CD4-positive, alpha-beta T cell (primary cell): Measurements from ENCODE around the gene RAB20. TPM values are rescaled to one million over a fixed set of nuclear protein-coding genes. Genes with fewer than 3 reads are reported as not detected.
"Not testable (repeated sequence)": the region's sequence is repeated elsewhere in the genome, so short reads cannot be mapped to it uniquely, and the experiment has no call there.

Source experiments
- ATAC-seq: fragments of 200-7000 bp; cut with Tn5 transposase; one replicate; pipeline ENCODE4 v1.10.0; 2022; ENCODE audit warnings: mild to moderate bottlenecking; ENCODE audit not compliant: poor library complexity
- CTCF ChIA-PET: fragments of 350-600 bp; sonication (Branson Sonifier 250); formaldehyde crosslinking; loops from one replicate; lab custom pipeline; 2021; ENCODE audit warnings: antibody characterized with exemption, inconsistent platforms; lab: Charles Lee
- POLR2A ChIA-PET: fragments of 350-600 bp; sonication (Branson Sonifier 250); formaldehyde crosslinking; loops from one replicate; lab custom pipeline; 2021; ENCODE audit warnings: antibody characterized with exemption, inconsistent platforms; lab: Charles Lee
- DNase-seq, 14 experiments: peaks; one replicate each; pipeline ENCODE4 v3.0.0-alpha.2; 2013 to 2020; ENCODE audit warnings: mixed read lengths in 2 of 14
- H3K27ac ChIP-seq, 2 donors: one replicate each; pipeline versions ENCODE4 v1.5.1 to v1.7.0; 2013; ENCODE audit warnings: low read length in 2 of 2, low read depth in 1 of 2, mild to moderate bottlenecking in 1 of 2
- H3K27me3 ChIP-seq, 2 experiments: 1 replicate in 1 of 2; 2 replicates in 1 of 2; pipeline versions ENCODE4 v1.6.1 to v1.7.0; 2013; ENCODE audit warnings: low read length in 2 of 2, control low read depth in 1 of 2, mild to moderate bottlenecking in 1 of 2, moderate library complexity in 1 of 2; ENCODE audit not compliant: insufficient read depth in 2 of 2, control insufficient read depth in 1 of 2
- H3K36me3 ChIP-seq: one replicate; pipeline ENCODE4 v1.6.1; 2013; ENCODE audit warnings: low read length, control low read depth; ENCODE audit not compliant: insufficient read depth
- H3K4me1 ChIP-seq: one replicate; pipeline ENCODE4 v1.6.1; 2013; ENCODE audit warnings: low read length, control low read depth; ENCODE audit not compliant: insufficient read depth
- H3K4me3 ChIP-seq: one replicate; pipeline ENCODE4 v1.5.1; 2013; ENCODE audit warnings: mild to moderate bottlenecking, low read length, moderate library complexity
- H3K9me3 ChIP-seq, 2 experiments: 1 replicate in 1 of 2; 2 replicates in 1 of 2; pipeline versions ENCODE4 v1.6.1 to v1.7.0; 2013; ENCODE audit warnings: low read length in 2 of 2, mild to moderate bottlenecking in 2 of 2, control low read depth in 1 of 2, moderate library complexity in 1 of 2; ENCODE audit not compliant: control insufficient read depth in 1 of 2, insufficient read depth in 1 of 2
- H3K27ac Mint-ChIP-seq: one replicate; pipeline ENCODE4 v1.8.0; 2020; ENCODE audit warnings: mixed read lengths
- H3K27me3 Mint-ChIP-seq: one replicate; pipeline ENCODE4 v1.8.0; 2021; ENCODE audit warnings: mixed read lengths
- H3K36me3 Mint-ChIP-seq: one replicate; pipeline ENCODE4 v1.8.0; 2021; ENCODE audit warnings: low read depth, mixed read lengths
- H3K4me1 Mint-ChIP-seq: one replicate; pipeline ENCODE4 v1.8.0; 2021; ENCODE audit warnings: low read depth, mixed read lengths
- H3K4me3 Mint-ChIP-seq: one replicate; pipeline ENCODE4 v1.8.0; 2020; ENCODE audit warnings: mild to moderate bottlenecking, mixed read lengths
- H3K9me3 Mint-ChIP-seq: one replicate; pipeline ENCODE4 v1.8.0; 2020; ENCODE audit warnings: mixed read lengths
- intact Hi-C, 2 experiments: fragments of 100-400 bp; cut with DNase I in 1 of 2; cut with micrococcal nuclease in 1 of 2; formaldehyde crosslinking; loops; one replicate each; pipeline versions ENCODE4 v1.15.1 to v1.9.0; 2023 to 2025; cut with DNase I, micrococcal nuclease
- total RNA-seq, 174 experiments: library from RNA in 2 of 174; stranded (reverse) in 2 of 174; gene quantifications; one replicate each; pipeline ENCODE4 v1.2.3 and lab custom pipeline; 2021 to 2026
- TF ChIP-seq, protein P1 (sequence below): fragments of 200-600 bp; IDR thresholded peaks from one replicate; pipeline ENCODE4 v1.8.0; 2022; ENCODE audit warnings: antibody characterized with exemption, mild to moderate bottlenecking

RAB20 gene
- total RNA-seq, 2 experiments from 2014 or later = 0.89 to 1.4 TPM

DNA sequence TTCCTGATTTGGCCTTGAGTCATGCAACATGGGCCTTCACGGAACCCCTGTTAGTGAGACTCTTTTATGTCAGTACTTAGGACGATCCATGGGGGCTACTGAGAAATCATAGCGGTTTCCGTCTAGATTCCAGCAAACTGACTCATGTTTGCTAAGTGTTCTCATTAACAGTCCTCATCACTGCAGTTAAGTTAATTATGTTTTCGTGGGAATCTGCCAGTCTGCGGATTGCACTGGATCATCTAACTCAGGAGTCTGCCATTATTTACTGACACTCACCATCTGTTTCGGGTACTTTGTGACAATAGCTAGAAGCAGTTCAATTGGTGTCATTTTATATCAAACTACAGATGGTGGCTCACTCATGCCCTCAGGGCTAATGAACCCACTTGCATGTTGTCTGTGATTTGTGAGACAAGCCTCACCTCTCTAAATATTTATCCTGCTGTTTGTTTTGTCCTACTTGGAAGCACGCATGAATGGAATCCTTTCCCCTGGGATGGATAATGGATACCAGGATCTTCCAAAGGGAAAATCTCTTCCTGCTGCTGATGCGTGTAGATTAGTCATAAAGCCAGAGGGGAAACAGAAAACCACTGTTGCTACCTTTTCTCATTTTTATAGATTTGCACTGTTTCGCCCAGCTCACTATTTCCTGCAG lies 61.8 kb downstream of the RAB20 start:
- Mint-ChIP-seq H3K4me1 (no peaks in the 10 kb centered on the region), H3K27ac (no peak overlapping the region), H3K9me3 (no peaks in the 10 kb centered on the region), H3K4me3 (no peak overlapping the region), H3K36me3 (no peaks in the 10 kb centered on the region), H3K27me3 (peaks cover 6% of the 10 kb centered on the region)
- intact Hi-C loops = no loop called here
- Histone ChIP-seq H3K4me1 (no peaks in the 10 kb centered on the region), H3K27ac (no peak overlapping the region), H3K4me3 (no peak overlapping the region), H3K9me3 (peaks cover 0 to 22% of the 10 kb centered on the region in 2 experiments), H3K36me3 (no peaks in the 10 kb centered on the region), H3K27me3 (peaks cover 0 to 2% of the 10 kb centered on the region in 2 experiments)
- TF ChIP-seq, protein P1, sequence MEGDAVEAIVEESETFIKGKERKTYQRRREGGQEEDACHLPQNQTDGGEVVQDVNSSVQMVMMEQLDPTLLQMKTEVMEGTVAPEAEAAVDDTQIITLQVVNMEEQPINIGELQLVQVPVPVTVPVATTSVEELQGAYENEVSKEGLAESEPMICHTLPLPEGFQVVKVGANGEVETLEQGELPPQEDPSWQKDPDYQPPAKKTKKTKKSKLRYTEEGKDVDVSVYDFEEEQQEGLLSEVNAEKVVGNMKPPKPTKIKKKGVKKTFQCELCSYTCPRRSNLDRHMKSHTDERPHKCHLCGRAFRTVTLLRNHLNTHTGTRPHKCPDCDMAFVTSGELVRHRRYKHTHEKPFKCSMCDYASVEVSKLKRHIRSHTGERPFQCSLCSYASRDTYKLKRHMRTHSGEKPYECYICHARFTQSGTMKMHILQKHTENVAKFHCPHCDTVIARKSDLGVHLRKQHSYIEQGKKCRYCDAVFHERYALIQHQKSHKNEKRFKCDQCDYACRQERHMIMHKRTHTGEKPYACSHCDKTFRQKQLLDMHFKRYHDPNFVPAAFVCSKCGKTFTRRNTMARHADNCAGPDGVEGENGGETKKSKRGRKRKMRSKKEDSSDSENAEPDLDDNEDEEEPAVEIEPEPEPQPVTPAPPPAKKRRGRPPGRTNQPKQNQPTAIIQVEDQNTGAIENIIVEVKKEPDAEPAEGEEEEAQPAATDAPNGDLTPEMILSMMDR = no peak
- ChIA-PET POLR2A (no interaction called here), CTCF (no interaction called here)
- no peak for ATAC-seq
- DNase-seq = no peak

DNA sequence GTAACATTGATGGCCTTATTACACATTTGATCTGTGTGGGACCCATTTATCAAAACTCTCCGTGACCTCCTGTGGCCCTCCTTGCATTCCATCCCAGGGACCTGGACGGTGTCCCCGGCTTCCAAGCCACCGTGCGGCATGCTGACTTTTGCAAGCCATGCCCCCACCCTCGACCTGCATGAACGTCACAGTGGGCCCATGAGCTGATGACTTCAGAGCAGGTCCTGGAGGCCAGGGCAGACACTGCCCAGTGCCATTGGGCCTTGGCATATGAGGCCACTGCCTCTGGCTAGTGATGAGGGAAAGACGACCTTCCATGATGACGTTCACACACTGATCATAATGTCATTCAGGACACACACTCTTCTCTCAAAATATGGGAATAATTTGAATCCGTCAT lies 62.8 kb downstream of the RAB20 start:
- Mint-ChIP-seq H3K4me3 (no peak overlapping the region), H3K36me3 (no peaks in the 10 kb centered on the region), H3K27ac (no peak overlapping the region), H3K9me3 (no peaks in the 10 kb centered on the region), H3K27me3 (peaks cover 6% of the 10 kb centered on the region), H3K4me1 (no peaks in the 10 kb centered on the region)
- Histone ChIP-seq H3K4me1 (no peaks in the 10 kb centered on the region), H3K27me3 (no peaks in the 10 kb centered on the region), H3K27ac (no peak overlapping the region), H3K9me3 (peaks cover 0 to 20% of the 10 kb centered on the region in 2 experiments), H3K36me3 (no peaks in the 10 kb centered on the region), H3K4me3 (no peak overlapping the region)
- DNase-seq (no peak), ATAC-seq (no peak)
- TF ChIP-seq, protein P1 = no peak
- ChIA-PET POLR2A (no interaction called here), CTCF (no interaction called here)
- intact Hi-C loops = no loop called here

DNA sequence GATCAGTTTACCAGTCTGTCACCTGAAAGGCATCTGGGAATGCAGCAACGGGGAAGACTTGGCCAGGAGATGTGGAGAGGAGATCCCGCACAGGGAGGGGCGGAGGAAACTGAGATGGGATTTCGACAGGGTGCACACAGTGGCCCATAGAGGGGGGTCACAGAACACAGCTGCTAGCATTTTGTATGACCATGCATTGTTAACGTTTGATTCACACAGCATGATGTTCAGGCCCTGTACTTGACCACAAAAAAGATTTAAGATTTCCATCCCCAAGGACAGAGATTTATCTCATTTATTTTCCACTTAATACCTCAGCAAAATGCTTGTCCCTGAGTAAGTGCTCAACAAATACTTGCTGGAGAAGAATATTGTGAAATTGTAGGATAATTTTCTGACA lies 63.2 kb downstream of the RAB20 start:
- TF ChIP-seq, protein P1 = no peak
- no peaks in the 10 kb centered on the region for H3K9me3 Mint-ChIP-seq
- Histone ChIP-seq H3K4me1 (no peaks in the 10 kb centered on the region), H3K27me3 (no peaks in the 10 kb centered on the region), H3K36me3 (no peaks in the 10 kb centered on the region), H3K4me3 (no peak overlapping the region), H3K9me3 (peaks cover 0 to 22% of the 10 kb centered on the region in 2 experiments), H3K27ac (no peak overlapping the region)
- ATAC-seq (no peak), DNase-seq (no peak)
- no peak overlapping the region for H3K27ac Mint-ChIP-seq
- H3K36me3 Mint-ChIP-seq = no peaks in the 10 kb centered on the region
- CTCF ChIA-PET = no interaction called here
- POLR2A ChIA-PET = no interaction called here
- peaks cover 6% of the 10 kb centered on the region for H3K27me3 Mint-ChIP-seq
- no peaks in the 10 kb centered on the region for H3K4me1 Mint-ChIP-seq
- no peak overlapping the region for H3K4me3 Mint-ChIP-seq
- intact Hi-C loops = no loop called here

DNA sequence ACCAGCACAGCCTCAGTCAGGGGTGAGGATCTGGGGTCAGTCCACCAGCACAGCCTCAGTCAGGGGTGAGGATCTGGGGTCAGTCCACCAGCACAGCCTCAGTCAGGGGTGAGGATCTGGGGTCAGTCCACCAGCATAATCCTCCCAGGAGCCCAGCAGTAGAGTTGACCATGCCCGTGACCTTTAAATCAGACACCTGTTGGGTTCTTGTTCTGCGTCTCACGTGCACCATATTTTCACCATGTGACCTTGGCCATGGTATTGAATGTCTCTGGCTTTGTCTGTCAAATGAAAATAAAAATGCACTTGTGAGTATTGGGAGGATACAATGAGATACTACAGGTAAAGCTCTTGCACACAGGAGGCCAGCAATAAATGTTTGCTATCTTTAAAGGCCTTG lies 63.6 kb downstream of the RAB20 start:
- intact Hi-C loops, DNase-seq, ATAC-seq, H3K36me3 ChIP-seq, H3K27ac Mint-ChIP-seq, H3K4me1 Mint-ChIP-seq, H3K27ac ChIP-seq, H3K4me1 ChIP-seq, H3K4me3 Mint-ChIP-seq, POLR2A ChIA-PET, H3K4me3 ChIP-seq, H3K27me3 ChIP-seq, H3K27me3 Mint-ChIP-seq, H3K36me3 Mint-ChIP-seq, H3K9me3 Mint-ChIP-seq, CTCF ChIA-PET: not testable (repeated sequence)
- H3K9me3 ChIP-seq = peaks cover 0 to 23% of the 10 kb centered on the region in 2 experiments
